SK-N-SH (cell line): ENCODE results near the gene CHMP1B. TPM values are rescaled to one million over a fixed set of nuclear protein-coding genes. Genes with fewer than 3 reads are reported as not detected.

Source experiments
- CTCF ChIA-PET: fragments of 300-600, 350-600 bp; formaldehyde crosslinking; extraction: SDS; loops from one replicate; lab custom pipeline; 2021; lab: Yijun Ruan, JAX
- POLR2A ChIA-PET: fragments of 350-600 bp; sonication (Branson Sonifier 250); formaldehyde crosslinking; extraction: SDS; loops from one replicate; lab custom pipeline; 2020; ENCODE audit warnings: antibody characterized with exemption, inconsistent platforms; lab: Yijun Ruan, JAX
- DNase-seq: peaks from one replicate; pipeline ENCODE4 v3.0.0; 2012
- H2AFZ ChIP-seq: fragments of 200-600 bp; sonication (generic); 2 replicates; pipeline ENCODE4 v1.8.1; 2016; ENCODE audit warnings: antibody characterized with exemption, mild to moderate bottlenecking, low read depth
- H3F3A ChIP-seq: fragments of 200-600 bp; sonication (generic); replicated peaks from 2 replicates; pipeline ENCODE3; 2016; ENCODE audit warnings: antibody characterized with exemption, mild to moderate bottlenecking; ENCODE audit not compliant: insufficient read depth
- H3K27ac ChIP-seq, 2 experiments: fragments of 200-500 bp in 1 of 2; fragments of 200-600 bp in 1 of 2; sonication (Bioruptor generic) in 1 of 2; sonication (generic), shearing (Covaris generic) in 1 of 2; 2 replicates each; pipeline versions ENCODE4 v1.5.1 to v1.6.1; 2014 to 2016; ENCODE audit warnings: low read depth in 2 of 2, inconsistent platforms in 1 of 2, low read length in 1 of 2, mild to moderate bottlenecking in 1 of 2, mixed read lengths in 1 of 2
- H3K27me3 ChIP-seq: fragments of 200-600 bp; sonication (generic), shearing (Covaris generic); 2 replicates; pipeline ENCODE4 v1.6.1; 2016; ENCODE audit warnings: mixed run types; ENCODE audit not compliant: insufficient read depth
- H3K36me3 ChIP-seq, 2 experiments: fragments of 200-500 bp in 1 of 2; fragments of 200-600 bp in 1 of 2; sonication (Bioruptor generic) in 1 of 2; sonication (generic) in 1 of 2; replicated peaks in 1 of 2; 2 replicates each; pipeline versions ENCODE3 to v1.5.1; 2014 to 2016; ENCODE audit warnings: low read length in 1 of 2, mild to moderate bottlenecking in 1 of 2; ENCODE audit not compliant: insufficient read depth in 2 of 2, control insufficient read depth in 1 of 2
- H3K4me1 ChIP-seq, 2 experiments: fragments of 200-500 bp in 1 of 2; fragments of 200-600 bp in 1 of 2; sonication (Bioruptor generic) in 1 of 2; sonication (generic), shearing (Covaris generic) in 1 of 2; 2 replicates each; pipeline versions ENCODE4 v1.5.1 to v1.6.1; 2014 to 2016; ENCODE audit warnings: low read depth in 1 of 2, low read length in 1 of 2, mixed run types in 1 of 2; ENCODE audit not compliant: insufficient read depth in 2 of 2, control insufficient read depth in 1 of 2
- H3K4me2 ChIP-seq: fragments of 200-600 bp; sonication (generic), shearing (Covaris generic); 2 replicates; pipeline ENCODE4 v1.6.1; 2017; ENCODE audit warnings: mixed run types
- H3K4me3 ChIP-seq, 2 experiments: fragments of 200-500 bp in 1 of 2; fragments of 200-600 bp in 1 of 2; sonication (Bioruptor generic) in 1 of 2; sonication (generic), shearing (Covaris generic) in 1 of 2; 2 replicates each; pipeline versions ENCODE4 v1.5.1 to v1.8.1; 2014 to 2016; ENCODE audit warnings: low read depth in 2 of 2, inconsistent platforms in 1 of 2, low read length in 1 of 2, mild to moderate bottlenecking in 1 of 2, mixed read lengths in 1 of 2, moderate library complexity in 1 of 2
- H3K79me2 ChIP-seq: fragments of 200-600 bp; sonication (generic); 2 replicates; pipeline ENCODE4 v1.8.1; 2017; ENCODE audit warnings: mild to moderate bottlenecking; ENCODE audit not compliant: insufficient read depth
- H3K9ac ChIP-seq: fragments of 200-600 bp; sonication (generic); 2 replicates; pipeline ENCODE4 v1.6.1; 2017; ENCODE audit warnings: mixed run types
- H3K9me2 ChIP-seq: fragments of 200-600 bp; sonication (generic); 2 replicates; pipeline ENCODE4 v1.6.1; 2017; ENCODE audit warnings: mixed run types
- H3K9me3 ChIP-seq: fragments of 200-600 bp; sonication (generic); 2 replicates; pipeline ENCODE4 v1.6.1; 2017; ENCODE audit warnings: mixed run types, mild to moderate bottlenecking, moderate library complexity
- H4K20me1 ChIP-seq: fragments of 200-600 bp; sonication (generic); 2 replicates; pipeline ENCODE4 v1.6.1; 2017; ENCODE audit warnings: mild to moderate bottlenecking, mixed run types; ENCODE audit not compliant: insufficient read depth
- CHD2 ChIP-seq: fragments of 150-350 bp; IDR thresholded peaks from 2 replicates; pipeline ENCODE4 v1.6.1; 2018; ENCODE audit warnings: low read length; ENCODE audit not compliant: partially characterized antibody
- ELF1 ChIP-seq: IDR thresholded peaks from 2 replicates; pipeline ENCODE4 v1.4.0; 2012
- GATA2 ChIP-seq: sonication (generic); formaldehyde crosslinking; IDR thresholded peaks from 2 replicates; pipeline ENCODE4 v1.5.0; 2020; ENCODE audit warnings: mild to moderate bottlenecking, missing genetic modification reagents
- MXI1 ChIP-seq: IDR thresholded peaks from 2 replicates; pipeline ENCODE4 v1.6.1; 2012; ENCODE audit warnings: mild to moderate bottlenecking, low read depth, low read length, improper control_type of control experiment
- POLR2AphosphoS5 ChIP-seq: IDR thresholded peaks from 2 replicates; pipeline ENCODE4 v1.6.1; 2012; ENCODE audit warnings: low read depth, low read length
- RAD21 ChIP-seq: IDR thresholded peaks from 2 replicates; pipeline ENCODE4 v1.6.1; 2012; ENCODE audit warnings: mild to moderate bottlenecking, low read length
- RCOR1 ChIP-seq: fragments of 150-350 bp; IDR thresholded peaks from 2 replicates; pipeline ENCODE4 v1.6.1; 2017; ENCODE audit warnings: antibody characterized with exemption, low read length
- RFX5 ChIP-seq: IDR thresholded peaks from 2 replicates; pipeline ENCODE4 v1.6.1; 2012; ENCODE audit warnings: mild to moderate bottlenecking, improper control_type of control experiment, low read length
- SIN3A ChIP-seq: IDR thresholded peaks from 2 replicates; pipeline ENCODE4 v1.6.1; 2012; ENCODE audit warnings: low read depth, mild to moderate bottlenecking, low read length, moderate library complexity, borderline replicate concordance
- TAF1 ChIP-seq: IDR thresholded peaks from 2 replicates; pipeline ENCODE4 v1.6.1; 2012; ENCODE audit warnings: low read depth, mild to moderate bottlenecking, low read length, moderate library complexity, borderline replicate concordance
- TCF12 ChIP-seq: IDR thresholded peaks from 2 replicates; pipeline ENCODE4 v1.4.0; 2012
- TEAD4 ChIP-seq: IDR thresholded peaks from 2 replicates; pipeline ENCODE4 v1.4.0; 2012; ENCODE audit warnings: mild to moderate bottlenecking, borderline replicate concordance; ENCODE audit not compliant: insufficient read depth
- YY1 ChIP-seq: IDR thresholded peaks from 2 replicates; pipeline ENCODE4 v1.4.0; 2012; ENCODE audit warnings: low read depth, mild to moderate bottlenecking
- WGBS: methylation state at CpG from one replicate; pipeline ENCODE4 v1.1.6; 2017; ENCODE audit warnings: low lambda C conversion rate; 5-methylcytosine and 5-hydroxymethylcytosine counted together
- polyA plus RNA-seq, 3 experiments: library from polyadenylated mRNA; depleted of rRNA; stranded (reverse); fragments of >200 nt; gene quantifications; 2 replicates each; pipeline ENCODE4 v1.2.3, GENCODE V29; 2012
- TF ChIP-seq, protein P1 (sequence below): fragments of 150-350 bp; IDR thresholded peaks from 2 replicates; pipeline ENCODE4 v1.6.1; 2017; ENCODE audit warnings: antibody characterized with exemption, low read length, low read depth, borderline replicate concordance

Gene CHMP1B
- polyA plus RNA-seq, 1 of the 3 experiments (the other 2 are of a cell fraction) = 52.4 TPM

GRCh38 chr18:11821208-11821607 is 30.0 kb upstream of the CHMP1B start:
- Histone ChIP-seq H4K20me1 (no peaks in the 10 kb centered on the region), H3K36me3 (no peaks in the 10 kb centered on the region), H3K4me3 (no peak overlapping the region), H2AFZ (no peak overlapping the region), H3K27me3 (peaks cover 46% of the 10 kb centered on the region), H3K9me2 (no peaks in the 10 kb centered on the region), H3K79me2 (no peaks in the 10 kb centered on the region), H3K4me2 (no peak overlapping the region), H3K27ac (no peak overlapping the region), H3K9ac (no peak overlapping the region), H3K9me3 (no peaks in the 10 kb centered on the region), H3F3A (no peaks in the 10 kb centered on the region), H3K4me1 (no peaks in the 10 kb centered on the region)
- 45% methylated on average over 7 of the region's 7 CpGs for WGBS
- ChIA-PET CTCF (interaction anchor here (0.7 to 0.9 kb wide), 2 partner anchors 10 to 88 kb away, joined by 3 read pairs; no protein-coding TSS in a partner anchor), POLR2A (no interaction called here)
- TF ChIP-seq MXI1 (no peak), TEAD4 (no peak), RAD21 (no peak), RCOR1 (no peak), GATA2 (CRISPR knock-in tag) (no peak)
- no peak for DNase-seq

DNA sequence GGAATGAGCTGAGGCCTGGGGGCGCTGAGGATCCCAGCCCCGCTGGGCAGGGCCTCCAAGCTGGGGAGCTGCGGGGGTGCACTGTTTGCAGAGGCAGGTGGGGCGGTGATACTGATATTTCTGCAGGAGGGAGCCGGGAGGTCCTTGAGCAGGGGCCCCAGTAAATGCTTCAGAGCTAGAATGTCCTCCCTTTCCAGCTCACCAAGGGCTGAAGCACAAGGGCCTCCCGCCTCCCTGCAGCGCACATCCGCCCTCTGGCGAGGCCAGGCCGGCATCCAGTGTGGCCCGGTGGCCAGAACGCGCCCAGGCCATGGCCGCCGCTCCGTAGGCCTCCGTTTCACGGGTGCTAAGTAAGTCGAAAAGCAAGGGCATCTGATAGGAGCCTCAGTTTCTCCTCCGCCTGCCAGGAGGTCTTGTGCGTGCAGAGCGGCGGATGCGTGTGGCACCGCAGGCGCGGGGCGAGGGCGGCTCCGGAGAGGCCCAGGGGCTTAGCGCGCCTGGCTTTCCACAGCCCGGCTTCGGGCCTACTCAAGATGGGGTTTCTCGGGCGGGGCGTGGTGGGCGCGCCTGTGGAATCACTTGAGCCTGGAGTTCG is 29.5 kb upstream of the CHMP1B start:
- Histone ChIP-seq H3K9ac (no peak overlapping the region), H4K20me1 (no peaks in the 10 kb centered on the region), H3K4me1 (no peaks in the 10 kb centered on the region), H3K9me3 (no peaks in the 10 kb centered on the region), H3K9me2 (no peaks in the 10 kb centered on the region), H3K4me3 (no peak overlapping the region), H3K27ac (no peak overlapping the region), H3K4me2 (no peak overlapping the region), H3K36me3 (no peaks in the 10 kb centered on the region), H3F3A (no peaks in the 10 kb centered on the region), H2AFZ (no peak overlapping the region), H3K27me3 (peaks cover 40% of the 10 kb centered on the region), H3K79me2 (no peaks in the 10 kb centered on the region)
- WGBS = 51% methylated on average over 25 of the region's 40 CpGs
- CTCF ChIA-PET = interaction anchor here (0.7 to 1.2 kb wide), 3 partner anchors 10 to 116 kb away, joined by 3 read pairs; no protein-coding TSS in a partner anchor
- no peak for DNase-seq
- POLR2A ChIA-PET = no interaction called here
- no peak for TF ChIP-seq RAD21
- TF ChIP-seq POLR2AphosphoS5 = no peak
- TF ChIP-seq ELF1 = no peak
- TF ChIP-seq GATA2 (CRISPR knock-in tag) = no peak
- TF ChIP-seq YY1 = no peak
- no peak for TF ChIP-seq TAF1
- TF ChIP-seq TCF12 = no peak
- TF ChIP-seq RFX5 = no peak
- TF ChIP-seq CHD2 = no peak
- no peak for TF ChIP-seq SIN3A
- TF ChIP-seq, protein P1, sequence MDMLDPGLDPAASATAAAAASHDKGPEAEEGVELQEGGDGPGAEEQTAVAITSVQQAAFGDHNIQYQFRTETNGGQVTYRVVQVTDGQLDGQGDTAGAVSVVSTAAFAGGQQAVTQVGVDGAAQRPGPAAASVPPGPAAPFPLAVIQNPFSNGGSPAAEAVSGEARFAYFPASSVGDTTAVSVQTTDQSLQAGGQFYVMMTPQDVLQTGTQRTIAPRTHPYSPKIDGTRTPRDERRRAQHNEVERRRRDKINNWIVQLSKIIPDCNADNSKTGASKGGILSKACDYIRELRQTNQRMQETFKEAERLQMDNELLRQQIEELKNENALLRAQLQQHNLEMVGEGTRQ = no peak
- TF ChIP-seq MXI1 = no peak
